Cardiac muscle cell (in vitro differentiated cells and primary cell): ENCODE data around the gene FBXL7. TPM values are rescaled to one million over a fixed set of nuclear protein-coding genes. Genes with fewer than 3 reads are reported as not detected.
A peak's percentile ranks its signal among the peaks of the same experiment; 100 is the strongest.

Experiments
- DNase-seq, 2 donors: peaks; one replicate each; pipeline versions ENCODE4 v3.0.0 to v3.0.0-alpha.2; 2010 to 2017; ENCODE audit warnings: low read depth in 1 of 2, low spot score in 1 of 2
- H3K27ac ChIP-seq: fragments of 200-600 bp; sonication (generic); 2 replicates; pipeline ENCODE4 v1.5.1; 2016
- H3K27me3 ChIP-seq: fragments of 200-600 bp; sonication (generic); 2 replicates; pipeline ENCODE4 v1.6.0; 2016; ENCODE audit warnings: control low read depth
- H3K36me3 ChIP-seq: fragments of 200-600 bp; sonication (generic); 2 replicates; pipeline ENCODE4 v1.5.1; 2016; ENCODE audit warnings: control low read depth
- H3K4me1 ChIP-seq: fragments of 200-600 bp; sonication (generic); 2 replicates; pipeline ENCODE4 v1.8.1; 2017; ENCODE audit warnings: low read depth, mild to moderate bottlenecking, mixed run types
- H3K4me3 ChIP-seq: fragments of 200-600 bp; sonication (generic); 2 replicates; pipeline ENCODE4 v1.5.1; 2016; ENCODE audit warnings: mild to moderate bottlenecking
- H3K9me3 ChIP-seq: fragments of 200-600 bp; sonication (generic); 2 replicates; pipeline ENCODE4 v1.5.1; 2017; ENCODE audit warnings: low read depth, mild to moderate bottlenecking, control low read depth
- CTCF ChIP-seq: IDR thresholded peaks from 2 replicates; pipeline ENCODE4 v1.5.1; 2012; ENCODE audit warnings: low read depth, mild to moderate bottlenecking, low read length
- polyA plus RNA-seq: library from polyadenylated mRNA; unstranded; fragments of >200 nt; fragmentation: Nextera tagmentation; extraction: Ambion mirVana; gene quantifications from 2 replicates; pipeline ENCODE4 v1.2.1, GENCODE V29; 2016
- total RNA-seq: library from RNA; depleted of rRNA; stranded (reverse); fragments of >200 nt; gene quantifications from 2 replicates; pipeline ENCODE4 v1.2.3, GENCODE V29; 2016

Gene FBXL7
- total and polyA plus RNA-seq, 2 experiments from 2014 or later = 16.7 to 22.5 TPM

GRCh38 chr5:15717001-15717400 is 217.0 kb downstream of the FBXL7 start:
- DNase-seq = peak in 1 of 2 donors; percentile 20
- H3K27ac ChIP-seq = no peak overlapping the region

GRCh38 chr5:15718421-15719179 is 218.6 kb downstream of the FBXL7 start:
- H3K36me3 ChIP-seq = no peaks in the 10 kb centered on the region
- H3K27me3 ChIP-seq = no peaks in the 10 kb centered on the region
- peaks cover 13% of the 10 kb centered on the region for H3K4me1 ChIP-seq
- peak in 1 of 2 donors; percentile 39 for DNase-seq
- no peak for TF ChIP-seq CTCF
- H3K27ac ChIP-seq = no peak overlapping the region
- no peak overlapping the region for H3K4me3 ChIP-seq
- H3K9me3 ChIP-seq = no peaks in the 10 kb centered on the region

More at GRCh38 chr5:15717001-15717400, 217.0 kb downstream of the FBXL7 start:
- no peaks in the 10 kb centered on the region for H3K9me3 ChIP-seq
- H3K27me3 ChIP-seq = no peaks in the 10 kb centered on the region
- no peaks in the 10 kb centered on the region for H3K36me3 ChIP-seq
- no peak for TF ChIP-seq CTCF
- H3K4me1 ChIP-seq = peaks cover 13% of the 10 kb centered on the region
- H3K4me3 ChIP-seq = no peak overlapping the region

- H3K36me3 ChIP-seq = no peaks in the 10 kb centered on the region
- H3K27me3 ChIP-seq = no peaks in the 10 kb centered on the region
- no peak for TF ChIP-seq CTCF
Observed at GRCh38 chr5:15719784-15720183, 219.8 kb downstream of the FBXL7 start.

GRCh38 chr5:15720515-15720914 is 220.5 kb downstream of the FBXL7 start:
- DNase-seq = no peak
- TF ChIP-seq CTCF = no peak
- H3K4me3 ChIP-seq = no peak overlapping the region
- H3K36me3 ChIP-seq = no peaks in the 10 kb centered on the region
- no peaks in the 10 kb centered on the region for H3K27me3 ChIP-seq
- no peak overlapping the region for H3K27ac ChIP-seq
- H3K9me3 ChIP-seq = no peaks in the 10 kb centered on the region
- peaks cover 13% of the 10 kb centered on the region for H3K4me1 ChIP-seq

More at GRCh38 chr5:15719784-15720183, 219.8 kb downstream of the FBXL7 start:
- Histone ChIP-seq H3K27ac (no peak overlapping the region), H3K9me3 (no peaks in the 10 kb centered on the region), H3K4me3 (no peak overlapping the region), H3K4me1 (peaks cover 13% of the 10 kb centered on the region)
- DNase-seq = peak in 1 of 2 donors; percentile 16

GRCh38 chr5:15722305-15722704 is 222.3 kb downstream of the FBXL7 start:
- H3K4me1 ChIP-seq = peaks cover 2% of the 10 kb centered on the region
- H3K36me3 ChIP-seq = no peaks in the 10 kb centered on the region
- no peaks in the 10 kb centered on the region for H3K9me3 ChIP-seq
- no peak for TF ChIP-seq CTCF
- no peak for DNase-seq
- H3K27me3 ChIP-seq = no peaks in the 10 kb centered on the region
- H3K27ac ChIP-seq = no peak overlapping the region
- H3K4me3 ChIP-seq = no peak overlapping the region
